IgD-negative memory B cell (primary cell): ENCODE measurements around the gene CLEC4M. TPM values are rescaled to one million over a fixed set of nuclear protein-coding genes. Genes with fewer than 3 reads are reported as not detected.
"Not testable (repeated sequence)": the region's sequence is repeated elsewhere in the genome, so short reads cannot be mapped to it uniquely, and the experiment has no call there.

Experiments used
- H3K27ac Mint-ChIP-seq, 3 donors: one replicate each; pipeline ENCODE4 v1.8.0; 2020 to 2022; ENCODE audit warnings: mild to moderate bottlenecking in 3 of 3, mixed read lengths in 3 of 3, moderate library complexity in 1 of 3
- H3K27me3 Mint-ChIP-seq: one replicate; pipeline ENCODE4 v1.8.0; 2021; ENCODE audit warnings: mixed read lengths
- H3K36me3 Mint-ChIP-seq: one replicate; pipeline ENCODE4 v1.8.0; 2020; ENCODE audit warnings: mild to moderate bottlenecking, mixed read lengths
- H3K4me1 Mint-ChIP-seq, 3 donors: one replicate each; pipeline ENCODE4 v1.8.0; 2020 to 2022; ENCODE audit warnings: mixed read lengths in 3 of 3, mild to moderate bottlenecking in 1 of 3
- H3K4me3 Mint-ChIP-seq, 4 donors: one replicate each; pipeline ENCODE4 v1.8.0; 2020 to 2022; ENCODE audit warnings: mild to moderate bottlenecking in 4 of 4, mixed read lengths in 4 of 4, moderate library complexity in 3 of 4
- H3K9me3 Mint-ChIP-seq, 3 donors: one replicate each; pipeline ENCODE4 v1.8.0; 2020 to 2021; ENCODE audit warnings: mixed read lengths in 3 of 3, mild to moderate bottlenecking in 1 of 3
- polyA plus RNA-seq: library from polyadenylated mRNA; unstranded; fragments of 300-500 nt; fragmentation: Illumina TruSeq; gene quantifications from one replicate; pipeline ENCODE4 v1.2.3, GENCODE V29; 2021

CLEC4M gene
- polyA plus RNA-seq, 1 donor from 2014 or later, result not detected

DNA sequence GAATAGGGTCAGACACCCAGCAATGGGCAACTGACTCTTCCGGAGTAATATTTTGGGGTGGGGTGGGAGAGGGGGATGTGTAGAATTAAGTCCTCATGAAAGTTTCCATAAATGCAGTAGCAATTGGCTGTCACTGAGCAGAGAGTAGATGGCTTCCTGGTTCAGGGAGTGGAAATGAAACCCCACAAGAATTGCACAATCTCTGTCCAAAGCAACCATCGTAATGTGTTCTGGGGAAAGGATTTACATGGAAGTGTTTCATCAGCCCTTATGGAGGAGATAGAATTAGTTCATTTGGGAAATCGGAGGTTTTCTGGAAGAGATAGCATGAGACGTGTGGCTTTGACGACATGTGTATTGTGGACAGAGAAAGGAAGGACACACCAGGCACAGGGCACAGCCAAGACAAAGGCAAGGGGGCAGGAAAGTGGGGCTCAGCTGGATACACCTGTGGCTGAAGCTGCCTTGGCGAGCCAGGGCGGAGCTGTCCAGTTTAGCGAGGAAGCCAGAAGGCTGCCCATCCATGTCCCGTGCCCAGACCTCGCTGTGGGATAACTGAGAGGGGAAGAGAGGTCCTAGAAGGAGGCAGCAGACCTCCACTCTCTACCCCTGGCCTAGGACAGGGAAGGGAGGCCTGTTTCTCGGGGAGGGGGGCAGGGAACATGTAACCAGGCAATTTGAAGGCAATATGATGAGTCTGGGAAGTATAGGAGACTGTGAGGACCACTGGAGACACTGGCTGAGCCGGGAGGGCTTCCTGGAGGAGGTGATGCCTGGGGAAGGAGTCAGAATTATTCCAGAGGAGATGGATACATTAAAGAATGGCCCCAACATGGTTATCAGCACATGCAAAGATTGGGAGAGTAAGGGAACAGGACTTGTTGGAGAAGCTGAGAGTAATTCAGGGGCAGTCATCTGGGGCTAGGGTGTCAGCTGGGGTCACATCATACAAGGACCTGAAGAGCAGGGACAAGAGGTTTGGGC lies 28.5 kb upstream of the CLEC4M start:
- Mint-ChIP-seq H3K4me3 (peak overlapping the region in 1 of 4 donors; percentile 6), H3K36me3 (no peaks in the 10 kb centered on the region), H3K9me3 (no peaks in the 10 kb centered on the region), H3K27ac (no peak overlapping the region), H3K27me3 (peaks cover 17% of the 10 kb centered on the region), H3K4me1 (peaks cover 4 to 17% (median 5%) of the 10 kb centered on the region in 3 donors)

DNA sequence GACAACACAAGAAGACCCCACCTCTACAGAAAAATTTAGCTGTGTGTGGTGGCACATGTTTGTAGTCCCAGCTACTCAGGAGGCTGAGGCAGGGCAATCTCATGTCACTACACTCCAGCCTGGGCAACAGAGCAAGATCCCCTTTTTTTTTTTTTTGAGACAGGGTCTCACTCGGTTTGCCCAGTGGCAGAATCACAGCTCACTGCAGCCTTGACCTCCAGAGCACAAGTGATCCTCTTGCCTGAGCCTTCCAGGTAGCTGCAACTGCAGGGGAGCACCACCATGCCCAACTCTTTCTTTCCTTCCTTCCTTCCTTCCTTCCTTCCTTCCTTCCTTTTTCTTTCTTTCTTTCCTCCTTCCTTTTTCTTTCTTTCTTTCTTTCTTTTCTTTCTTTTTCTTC lies 26.9 kb upstream of the CLEC4M start:
- Mint-ChIP-seq H3K4me3 (no peak overlapping the region), H3K9me3 (no peaks in the 10 kb centered on the region), H3K27ac (peak overlapping the region in 1 of 3 donors; percentile 35), H3K27me3 (peaks cover 12% of the 10 kb centered on the region), H3K4me1 (peaks cover 3 to 15% (median 9%) of the 10 kb centered on the region in 3 donors), H3K36me3 (peaks cover 2% of the 10 kb centered on the region)

DNA sequence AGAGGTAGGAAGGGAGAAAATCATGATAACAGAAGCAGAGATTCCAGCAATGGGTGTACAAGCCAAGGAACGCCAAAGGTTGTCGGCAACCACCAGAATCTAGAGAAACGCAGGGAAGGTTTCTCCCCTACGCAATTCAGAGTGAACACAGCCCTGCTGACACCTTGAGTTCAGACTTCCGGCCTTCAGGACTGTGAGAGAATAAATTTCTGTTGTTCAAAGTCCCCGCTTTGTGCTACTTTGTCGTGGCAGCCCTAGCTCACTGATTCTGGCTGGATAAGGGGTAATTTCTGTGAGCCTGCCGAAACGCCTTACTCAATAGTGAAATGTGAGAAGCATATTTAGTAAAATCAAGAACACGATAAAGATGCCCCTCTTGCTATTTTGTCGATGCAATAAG lies 25.8 kb upstream of the CLEC4M start:
- H3K27me3 Mint-ChIP-seq, result peaks cover 9% of the 10 kb centered on the region
- H3K27ac Mint-ChIP-seq, result no peak overlapping the region
- H3K9me3 Mint-ChIP-seq, result no peaks in the 10 kb centered on the region

DNA sequence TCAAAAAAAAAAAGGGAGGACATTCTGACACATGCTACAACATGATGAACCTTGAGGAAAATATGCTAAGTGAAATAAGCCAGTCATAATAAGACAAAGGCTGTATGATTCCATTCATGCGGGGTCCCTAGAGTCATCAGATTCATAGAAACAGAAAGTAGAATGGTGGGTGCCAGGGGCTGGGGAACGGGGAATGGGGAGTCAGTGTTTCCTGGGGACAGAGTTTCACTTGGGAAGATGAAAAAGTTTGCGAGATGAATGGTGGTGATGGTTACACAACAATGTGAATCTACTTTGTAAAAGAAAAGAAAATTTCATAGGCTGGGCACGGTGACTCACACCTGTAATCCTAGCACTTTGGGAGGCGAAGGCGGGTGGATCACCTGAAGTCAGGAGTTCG lies 25.0 kb upstream of the CLEC4M start:
- Mint-ChIP-seq H3K9me3 (no peaks in the 10 kb centered on the region), H3K27ac (no peak overlapping the region), H3K27me3 (peaks cover 9% of the 10 kb centered on the region), H3K4me3 (peak overlapping the region in 1 of 4 donors; percentile 58), H3K4me1 (peaks cover 6 to 18% (median 16%) of the 10 kb centered on the region in 3 donors), H3K36me3 (peaks cover 2% of the 10 kb centered on the region)

More for the DNA sequence above, 25.8 kb upstream of the CLEC4M start:
- Mint-ChIP-seq H3K36me3 (peaks cover 2% of the 10 kb centered on the region), H3K4me3 (no peak overlapping the region), H3K4me1 (peaks cover 6 to 16% (median 14%) of the 10 kb centered on the region in 3 donors)

DNA sequence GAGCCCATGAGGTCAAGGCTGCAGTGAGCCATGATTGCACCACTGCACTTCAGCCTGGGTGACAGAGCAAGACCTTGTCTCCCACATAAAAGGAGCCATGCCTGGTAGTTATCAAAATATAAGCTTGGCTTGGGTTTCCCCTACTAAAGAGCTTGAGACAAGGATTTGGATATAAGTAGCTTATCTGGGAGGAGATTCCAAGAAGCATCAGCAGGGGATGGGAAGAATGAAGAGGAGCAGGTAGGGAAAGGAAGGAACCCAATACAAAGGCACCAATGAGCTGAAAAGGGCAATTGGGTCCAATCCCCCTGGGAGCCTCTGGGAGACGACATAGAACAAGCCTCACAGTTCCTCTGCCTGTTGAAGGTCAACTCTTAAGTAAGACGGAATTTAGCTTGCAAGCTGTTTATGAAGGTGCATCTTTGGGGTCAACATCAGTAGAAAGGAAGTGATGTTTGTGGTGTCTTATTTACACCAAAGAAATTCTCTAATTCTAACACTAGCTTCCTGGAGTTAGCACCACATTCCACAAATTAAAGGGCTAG lies 23.8 kb upstream of the CLEC4M start:
- H3K27me3 Mint-ChIP-seq, result peaks cover 9% of the 10 kb centered on the region
- H3K36me3 Mint-ChIP-seq, result peaks cover 2% of the 10 kb centered on the region
- peak overlapping the region in 1 of 3 donors; percentile 86 for H3K27ac Mint-ChIP-seq
- no peak overlapping the region for H3K4me3 Mint-ChIP-seq
- peaks cover 12 to 23% (median 16%) of the 10 kb centered on the region in 3 donors for H3K4me1 Mint-ChIP-seq
- peaks cover 0 to 1% (median 0%) of the 10 kb centered on the region in 3 donors for H3K9me3 Mint-ChIP-seq

DNA sequence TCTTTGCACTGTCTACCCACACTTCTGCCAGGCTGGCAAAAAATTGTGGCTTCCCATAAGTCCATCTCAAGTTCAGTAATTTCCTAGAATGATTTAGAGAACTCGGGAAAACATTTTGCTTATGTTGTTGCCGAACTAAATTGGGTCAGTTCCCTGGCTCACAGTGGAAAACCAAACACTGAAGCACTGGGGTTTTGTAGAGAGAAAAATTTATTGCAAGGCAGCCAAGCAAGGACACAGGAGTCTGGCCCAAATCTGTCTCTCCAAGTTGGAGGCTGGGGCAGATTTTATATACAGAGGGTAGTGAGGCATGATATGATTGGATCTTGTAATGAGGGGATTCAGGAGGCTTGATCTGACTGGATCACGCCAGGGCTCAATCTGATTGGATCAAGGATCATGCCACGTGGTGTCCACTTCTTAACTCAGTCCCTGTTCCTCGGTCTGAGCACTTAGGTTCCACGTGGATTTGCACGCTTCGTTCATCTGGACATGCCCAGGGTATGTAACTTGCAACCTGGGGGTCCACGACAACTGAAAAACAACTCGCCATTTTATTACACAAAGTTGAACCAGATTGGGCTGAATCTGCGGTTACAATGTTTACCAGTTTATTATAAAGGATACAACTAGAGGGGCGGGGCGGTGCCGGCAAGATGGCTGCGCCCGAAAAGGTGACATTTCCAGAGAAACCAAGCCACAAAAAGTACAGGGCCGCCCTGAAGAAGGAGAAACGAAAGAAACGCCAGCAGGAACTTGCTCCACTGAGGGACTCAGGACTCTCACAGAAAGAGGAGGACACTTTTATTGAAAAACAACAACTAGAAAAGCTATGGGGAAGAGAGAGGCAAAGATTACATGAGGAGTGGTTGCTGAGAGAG lies 23.0 kb upstream of the CLEC4M start:
- H3K27ac Mint-ChIP-seq, result peak overlapping the region in 1 of 3 donors; percentile 15
- H3K36me3 Mint-ChIP-seq, result peaks cover 2% of the 10 kb centered on the region
- H3K4me3 Mint-ChIP-seq, result peak overlapping the region in 1 of 4 donors; percentile 26
- peaks cover 0 to 1% (median 0%) of the 10 kb centered on the region in 3 donors for H3K9me3 Mint-ChIP-seq
- H3K4me1 Mint-ChIP-seq, result peaks cover 16 to 26% (median 19%) of the 10 kb centered on the region in 3 donors
- H3K27me3 Mint-ChIP-seq, result peaks cover 12% of the 10 kb centered on the region

DNA sequence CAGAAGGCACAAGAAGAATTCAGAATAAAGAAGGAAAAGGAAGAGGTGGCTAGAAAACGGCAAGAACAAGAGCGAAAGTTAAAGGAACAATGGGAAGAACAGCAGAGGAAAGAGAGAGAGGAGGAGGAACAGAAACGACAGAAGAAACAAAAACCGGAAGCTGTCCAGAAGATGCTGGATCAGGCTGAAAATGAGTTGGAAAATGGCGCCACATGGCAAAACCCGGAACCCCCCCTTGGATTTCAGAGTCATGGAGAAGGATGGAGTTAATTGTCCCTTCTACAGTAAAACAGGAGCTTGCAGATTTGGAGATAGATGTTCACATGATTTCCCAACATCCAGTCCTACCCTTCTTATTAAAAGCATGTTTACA lies 22.4 kb upstream of the CLEC4M start:
- Mint-ChIP-seq H3K4me3 (peak overlapping the region in 1 of 4 donors; percentile 26), H3K27me3 (peaks cover 10% of the 10 kb centered on the region), H3K4me1 (peaks cover 16 to 24% (median 19%) of the 10 kb centered on the region in 3 donors), H3K27ac (no peak overlapping the region), H3K9me3 (peaks cover 0 to 1% (median 0%) of the 10 kb centered on the region in 3 donors), H3K36me3 (peaks cover 2% of the 10 kb centered on the region)

DNA sequence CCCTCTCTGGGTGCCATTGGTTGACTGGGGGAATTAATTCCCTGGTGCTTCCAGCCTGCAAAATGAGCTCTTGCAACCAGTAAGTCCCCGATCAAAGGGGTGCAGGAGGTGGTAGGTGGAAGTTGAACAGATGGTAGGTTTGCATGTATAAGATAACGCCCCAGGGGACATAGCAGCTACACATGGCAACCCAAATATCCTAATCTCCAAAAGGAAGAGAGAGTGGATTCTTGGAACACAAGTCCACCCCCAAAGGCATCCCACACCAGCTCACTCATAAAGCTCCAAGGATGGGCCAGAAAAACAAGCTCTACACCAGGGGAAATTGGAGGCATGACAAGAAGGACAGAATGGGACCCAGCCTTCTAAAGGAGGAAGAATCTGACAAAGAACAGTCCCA lies 20.5 kb upstream of the CLEC4M start:
- H3K27me3 Mint-ChIP-seq, result peaks cover 8% of the 10 kb centered on the region
- peaks cover 2% of the 10 kb centered on the region for H3K36me3 Mint-ChIP-seq
- peak overlapping the region in 1 of 3 donors; percentile 8 for H3K27ac Mint-ChIP-seq
- peaks cover 0 to 1% (median 0%) of the 10 kb centered on the region in 3 donors for H3K9me3 Mint-ChIP-seq
- peaks cover 18 to 24% (median 19%) of the 10 kb centered on the region in 3 donors for H3K4me1 Mint-ChIP-seq
- peak overlapping the region in 1 of 4 donors; percentile 7 for H3K4me3 Mint-ChIP-seq

DNA sequence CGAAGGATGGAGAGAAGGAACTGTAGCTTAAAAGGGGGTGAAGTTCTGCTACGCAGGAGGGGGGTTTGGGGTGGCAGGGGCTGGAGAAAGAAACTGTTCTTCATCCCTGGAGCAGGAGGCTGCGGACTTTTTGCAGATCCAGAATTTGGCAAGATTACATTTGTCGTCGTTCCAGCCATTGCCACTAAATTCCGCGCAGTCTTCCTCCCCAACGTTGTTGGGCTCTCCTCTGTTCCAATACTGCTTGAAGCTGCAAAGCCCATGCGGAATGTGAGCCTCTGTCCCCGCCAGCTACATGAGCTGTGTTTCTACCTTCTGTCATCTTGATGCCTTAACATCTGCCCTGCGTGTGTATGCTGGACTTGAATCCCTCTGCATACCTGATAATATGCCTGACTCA lies 20.1 kb upstream of the CLEC4M start:
- Mint-ChIP-seq H3K27ac (peak overlapping the region in 1 of 3 donors; percentile 8), H3K27me3 (peaks cover 10% of the 10 kb centered on the region), H3K4me3 (peak overlapping the region in 2 of 4 donors; percentile 7 to 17), H3K36me3 (peaks cover 3% of the 10 kb centered on the region), H3K9me3 (peaks cover 0 to 1% (median under 1%) of the 10 kb centered on the region in 3 donors), H3K4me1 (peaks cover 18 to 26% (median 20%) of the 10 kb centered on the region in 3 donors)

DNA sequence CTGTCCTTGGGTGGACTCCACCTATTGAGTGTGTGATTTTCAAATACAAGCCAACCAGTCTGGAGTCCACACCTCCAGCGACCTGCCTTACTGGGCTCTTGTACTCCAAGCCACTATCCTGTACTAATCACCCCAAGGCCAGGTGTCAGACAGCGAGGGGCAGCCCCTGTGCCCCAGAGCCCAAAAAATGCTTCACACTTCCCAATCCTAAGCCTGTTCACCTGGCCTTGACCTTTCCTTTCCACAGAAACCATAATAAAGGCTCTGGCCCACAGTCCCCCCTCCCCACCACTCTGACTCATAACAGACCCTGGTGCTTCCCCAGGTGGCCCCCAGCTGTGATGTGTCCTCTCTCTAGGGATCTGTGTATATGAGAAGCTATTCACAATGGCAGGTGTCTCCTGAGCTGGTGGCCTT lies 19.6 kb upstream of the CLEC4M start:
- H3K9me3 Mint-ChIP-seq, result peaks cover 0 to 4% (median 1%) of the 10 kb centered on the region in 3 donors
- H3K4me1 Mint-ChIP-seq, result peaks cover 18 to 26% (median 23%) of the 10 kb centered on the region in 3 donors
- H3K27me3 Mint-ChIP-seq, result peaks cover 10% of the 10 kb centered on the region
- H3K36me3 Mint-ChIP-seq, result peaks cover 4% of the 10 kb centered on the region
- H3K4me3 Mint-ChIP-seq, result peak overlapping the region in 2 of 4 donors; percentile 4 to 43
- H3K27ac Mint-ChIP-seq, result no peak overlapping the region

DNA sequence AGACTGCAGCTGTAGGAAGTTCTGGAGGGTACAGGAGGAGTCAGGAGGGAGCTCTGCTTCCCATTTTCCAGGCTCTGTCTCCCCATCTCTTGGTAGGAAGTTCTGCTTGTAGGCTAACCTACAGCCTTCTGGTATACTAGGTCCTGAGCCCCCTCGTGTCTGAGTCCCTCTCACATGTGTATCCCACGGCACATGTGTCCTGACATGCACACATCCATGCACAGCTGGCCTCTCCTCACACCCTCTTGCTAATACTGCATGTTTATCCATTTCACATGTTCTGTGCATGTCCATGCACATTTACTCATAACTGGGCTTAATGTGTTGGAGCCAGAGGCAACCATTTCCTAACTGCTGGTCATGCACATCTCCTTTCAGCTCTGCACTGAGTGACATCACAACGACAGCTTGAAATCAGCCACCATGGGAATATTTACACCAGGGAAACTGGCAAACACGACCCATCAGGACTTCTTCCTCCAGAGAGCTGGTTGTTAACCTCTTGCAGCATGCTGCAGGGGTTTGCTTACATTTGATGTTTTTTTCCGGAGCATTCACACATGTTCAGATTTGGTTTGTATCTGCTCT lies 18.8 kb upstream of the CLEC4M start:
- no peak overlapping the region for H3K27ac Mint-ChIP-seq
- no peak overlapping the region for H3K4me3 Mint-ChIP-seq
- peaks cover 0 to 4% (median 1%) of the 10 kb centered on the region in 3 donors for H3K9me3 Mint-ChIP-seq
- H3K27me3 Mint-ChIP-seq, result peaks cover 12% of the 10 kb centered on the region
- H3K4me1 Mint-ChIP-seq, result peaks cover 18 to 24% (median 23%) of the 10 kb centered on the region in 3 donors
- H3K36me3 Mint-ChIP-seq, result peaks cover 4% of the 10 kb centered on the region

DNA sequence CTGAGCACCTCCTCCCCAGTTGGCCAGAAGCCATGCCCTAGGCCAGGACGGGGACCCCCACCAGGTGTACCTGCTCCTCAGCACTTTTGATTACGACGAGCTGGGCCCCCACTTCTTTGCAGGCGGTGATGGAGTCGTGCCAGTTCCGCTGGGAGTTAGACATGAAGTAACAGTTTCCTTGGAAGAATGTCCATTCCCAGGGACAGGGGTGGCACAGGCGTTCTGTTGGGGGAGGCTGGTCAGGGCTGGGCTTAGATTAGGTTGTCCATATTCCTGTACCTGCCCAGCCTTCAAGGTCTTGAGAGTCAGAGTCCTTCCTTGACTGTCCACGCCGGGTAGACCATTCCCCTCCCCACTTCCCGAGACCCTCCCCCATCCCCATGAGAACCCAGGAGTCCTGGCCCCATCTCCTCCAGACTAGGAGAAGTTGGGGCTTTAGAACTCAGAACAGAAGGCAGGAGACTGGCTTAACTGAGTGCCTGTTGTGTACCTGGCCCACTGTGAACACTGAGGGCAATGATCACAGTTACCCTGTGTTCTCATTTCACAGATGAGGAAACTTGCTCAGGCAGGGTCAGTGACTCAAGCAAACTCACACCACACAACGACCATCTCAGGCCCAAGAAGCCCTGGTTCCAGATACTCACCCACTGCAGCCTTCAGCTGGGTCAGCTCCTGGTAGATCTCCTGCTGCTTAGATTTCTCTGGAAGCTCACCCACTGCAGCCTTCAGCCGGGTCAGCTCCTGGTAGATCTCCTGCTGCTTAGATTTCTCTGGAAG lies 18.0 kb upstream of the CLEC4M start:
- H3K9me3 Mint-ChIP-seq, result peaks cover 0 to 4% (median 1%) of the 10 kb centered on the region in 3 donors
- peak overlapping the region in 1 of 4 donors; percentile 17 for H3K4me3 Mint-ChIP-seq
- peaks cover 4% of the 10 kb centered on the region for H3K36me3 Mint-ChIP-seq
- peaks cover 12% of the 10 kb centered on the region for H3K27me3 Mint-ChIP-seq
- peaks cover 18 to 24% (median 24%) of the 10 kb centered on the region in 3 donors for H3K4me1 Mint-ChIP-seq
- no peak overlapping the region for H3K27ac Mint-ChIP-seq

DNA sequence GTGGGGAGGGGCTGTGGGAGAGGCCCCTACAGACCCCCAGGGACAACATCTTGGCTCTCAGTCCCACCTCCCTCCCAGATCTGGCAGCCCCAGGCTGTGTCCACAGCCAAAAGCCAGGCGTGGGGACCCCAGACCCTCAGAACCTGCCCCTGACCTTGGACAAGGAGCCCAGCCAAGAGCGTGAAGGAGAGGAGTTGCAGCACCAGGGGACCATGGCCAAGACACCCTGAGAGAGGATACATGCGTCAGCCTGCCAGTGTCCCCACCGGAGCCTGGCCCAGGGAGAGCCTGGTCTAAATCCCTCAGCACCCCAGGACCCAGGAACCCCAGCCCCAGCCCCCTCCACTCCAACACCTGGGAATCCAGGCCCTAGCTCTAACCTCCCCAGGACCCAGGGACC lies 16.7 kb upstream of the CLEC4M start:
- not testable (repeated sequence) for H3K36me3 Mint-ChIP-seq, H3K27ac Mint-ChIP-seq, H3K27me3 Mint-ChIP-seq, H3K4me3 Mint-ChIP-seq
- H3K4me1 Mint-ChIP-seq, result peaks cover 27 to 32% (median 27%) of the 10 kb centered on the region in 3 donors
- H3K9me3 Mint-ChIP-seq, result peaks cover 1 to 14% (median 1%) of the 10 kb centered on the region in 3 donors
